ENCODE data around the gene CEACAM16.

GRCh38 chr19:44671400-44671799 lies 27.6 kb upstream of the CEACAM16 start, which contains the start of gene CEACAM19:
- TF ChIP-seq SP1 (IDR thresholded peaks at IDR 0.05) (no peak), TARDBP (IDR thresholded peaks at IDR 0.05) (no peak), FOXA1 (IDR thresholded peaks at IDR 0.05) (no peak), SUZ12 (IDR thresholded peaks at IDR 0.05) (no peak), FOXK2 (IDR thresholded peaks at IDR 0.05) (no peak), PKNOX1 (IDR thresholded peaks at IDR 0.05) (no peak), ELF4 (IDR thresholded peaks at IDR 0.05) (no peak), BHLHE40 (IDR thresholded peaks at IDR 0.05; ENCODE audit: borderline replicate concordance) (no peak), LEF1 (IDR thresholded peaks at IDR 0.05; ENCODE audit: borderline replicate concordance) (no peak), NFRKB (IDR thresholded peaks at IDR 0.05) (no peak)

Measured in HEK293T (cell line).